Left lung (tissue), 10 donors: ENCODE measurements around the gene DIP2C. TPM values are rescaled to one million over a fixed set of nuclear protein-coding genes. Genes with fewer than 3 reads are reported as not detected.
A peak's percentile ranks its signal among the peaks of the same experiment; 100 is the strongest.

Source experiments
- ATAC-seq: fragments of 200-7000 bp; cut with Tn5 transposase; one replicate; pipeline ENCODE4 v1.9.1; 2020; ENCODE audit warnings: moderate library complexity
- DNase-seq, 4 donors: peaks; one replicate each; pipeline ENCODE4 v3.0.0-alpha.2; 2013 to 2020
- H3K27ac ChIP-seq, 2 donors: fragments of 200-600 bp; sonication (generic) in 1 of 2; one replicate each; pipeline versions ENCODE4 v1.5.0 to v1.8.0; 2020 to 2021
- H3K27me3 ChIP-seq, 2 donors: fragments of 200-600 bp; sonication (generic) in 1 of 2; one replicate each; pipeline versions ENCODE4 v1.5.0 to v1.8.0; 2020 to 2021
- H3K36me3 ChIP-seq, 2 donors: fragments of 200-600 bp; sonication (generic) in 1 of 2; one replicate each; pipeline versions ENCODE4 v1.5.0 to v1.8.0; 2020 to 2021
- H3K4me1 ChIP-seq, 2 donors: fragments of 200-600 bp; one replicate each; pipeline ENCODE4 v1.8.0; 2021
- H3K4me3 ChIP-seq, 2 donors: fragments of 200-600 bp; sonication (generic) in 1 of 2; one replicate each; pipeline versions ENCODE4 v1.5.0 to v1.8.0; 2020 to 2021; ENCODE audit warnings: mild to moderate bottlenecking in 1 of 2
- H3K9me3 ChIP-seq, 2 donors: fragments of 200-600 bp; sonication (generic) in 1 of 2; one replicate each; pipeline versions ENCODE4 v1.5.0 to v1.8.0; 2020 to 2021
- intact Hi-C, 2 donors: fragments of 100-400 bp; cut with DNase I; formaldehyde crosslinking; loops; one replicate each; pipeline versions ENCODE4 v1.11.2 to v1.14.2; 2022
- polyA plus RNA-seq, 6 donors: library from polyadenylated mRNA; unstranded; fragments of 120-200 nt; gene quantifications; one replicate each; pipeline ENCODE4 v1.2.1, GENCODE V29; 2013; ENCODE audit not compliant: insufficient read length in 6 of 6
- total RNA-seq, 2 donors: library from RNA; stranded (reverse); fragmentation: NEBNext Ultra II Directional; extraction: Animal tissue kit (Norgen Biotek cat#: 25700); gene quantifications; one replicate each; pipeline ENCODE4 v1.2.1, GENCODE V29; 2021
- TF ChIP-seq, protein P1 (sequence below), 2 donors: fragments of 200-600 bp; sonication (generic) in 1 of 2; IDR thresholded peaks; one replicate each; pipeline versions ENCODE4 v1.5.0 to v1.8.0; 2021; ENCODE audit warnings: antibody characterized with exemption in 2 of 2
- donor health status: DM: no; HTN: yes; CAD: no.
- donor health status: DM: no; HTN: no; CAD: no.

DIP2C gene
- total and polyA plus RNA-seq, 8 donors = 10.5 to 22.5 (median 19.5) TPM

DNA sequence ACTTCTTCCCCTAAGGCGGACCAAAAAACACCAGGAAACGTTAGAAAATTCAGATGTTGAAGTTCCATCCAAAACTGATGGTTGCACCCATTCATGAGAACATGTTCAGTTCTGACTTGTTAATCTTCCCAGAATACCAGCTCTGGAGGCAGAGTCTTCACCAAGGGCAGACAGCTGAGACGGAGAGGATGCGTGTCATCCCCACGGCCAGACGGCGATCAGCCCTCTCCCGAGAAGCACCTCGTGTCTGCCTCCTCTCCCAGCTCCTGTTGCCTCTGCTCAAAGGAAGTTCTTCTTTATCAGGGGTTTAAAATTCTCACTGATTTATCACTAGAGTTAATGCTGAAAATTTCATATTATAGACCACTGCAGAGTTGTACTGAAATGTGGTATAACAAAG lies 284.5 kb downstream of the DIP2C start:
- DNase-seq = no peak
- H3K4me1 ChIP-seq = no peaks in the 10 kb centered on the region
- no peaks in the 10 kb centered on the region for H3K9me3 ChIP-seq
- no peak overlapping the region for H3K27ac ChIP-seq
- H3K27me3 ChIP-seq = no peaks in the 10 kb centered on the region
- peaks cover 0 to 12% of the 10 kb centered on the region in 2 donors for H3K36me3 ChIP-seq
- intact Hi-C loops = no loop called here
- no peak for ATAC-seq
- TF ChIP-seq, protein P1, sequence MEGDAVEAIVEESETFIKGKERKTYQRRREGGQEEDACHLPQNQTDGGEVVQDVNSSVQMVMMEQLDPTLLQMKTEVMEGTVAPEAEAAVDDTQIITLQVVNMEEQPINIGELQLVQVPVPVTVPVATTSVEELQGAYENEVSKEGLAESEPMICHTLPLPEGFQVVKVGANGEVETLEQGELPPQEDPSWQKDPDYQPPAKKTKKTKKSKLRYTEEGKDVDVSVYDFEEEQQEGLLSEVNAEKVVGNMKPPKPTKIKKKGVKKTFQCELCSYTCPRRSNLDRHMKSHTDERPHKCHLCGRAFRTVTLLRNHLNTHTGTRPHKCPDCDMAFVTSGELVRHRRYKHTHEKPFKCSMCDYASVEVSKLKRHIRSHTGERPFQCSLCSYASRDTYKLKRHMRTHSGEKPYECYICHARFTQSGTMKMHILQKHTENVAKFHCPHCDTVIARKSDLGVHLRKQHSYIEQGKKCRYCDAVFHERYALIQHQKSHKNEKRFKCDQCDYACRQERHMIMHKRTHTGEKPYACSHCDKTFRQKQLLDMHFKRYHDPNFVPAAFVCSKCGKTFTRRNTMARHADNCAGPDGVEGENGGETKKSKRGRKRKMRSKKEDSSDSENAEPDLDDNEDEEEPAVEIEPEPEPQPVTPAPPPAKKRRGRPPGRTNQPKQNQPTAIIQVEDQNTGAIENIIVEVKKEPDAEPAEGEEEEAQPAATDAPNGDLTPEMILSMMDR (IDR thresholded peaks at IDR 0.05) = no peak
- no peak overlapping the region for H3K4me3 ChIP-seq

DNA sequence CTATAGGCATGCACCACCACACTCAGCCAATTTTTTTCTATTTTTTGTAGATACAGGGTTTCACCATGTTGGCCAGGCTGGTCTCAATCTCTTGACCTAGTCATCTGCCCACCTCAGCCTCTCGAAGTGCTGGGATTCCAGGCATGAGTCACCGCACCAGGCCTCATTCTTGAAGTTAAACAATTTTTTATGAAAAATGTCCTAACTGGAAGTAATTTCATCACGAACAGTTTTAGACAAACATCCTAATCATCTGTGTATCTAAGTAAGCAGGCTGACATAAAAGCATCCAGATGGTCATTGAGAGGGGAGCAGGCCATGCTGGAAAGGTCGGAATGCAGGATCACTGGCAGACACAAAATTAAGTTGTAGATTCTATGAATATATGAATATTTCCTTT lies 285.1 kb downstream of the DIP2C start:
- Histone ChIP-seq H3K36me3 (peaks cover 0 to 12% of the 10 kb centered on the region in 2 donors), H3K27ac (no peak overlapping the region), H3K4me3 (no peak overlapping the region), H3K4me1 (no peaks in the 10 kb centered on the region), H3K9me3 (no peaks in the 10 kb centered on the region), H3K27me3 (no peaks in the 10 kb centered on the region)
- intact Hi-C loops = no loop called here
- DNase-seq (no peak), ATAC-seq (no peak)
- TF ChIP-seq, protein P1 (IDR thresholded peaks at IDR 0.05) = no peak

DNA sequence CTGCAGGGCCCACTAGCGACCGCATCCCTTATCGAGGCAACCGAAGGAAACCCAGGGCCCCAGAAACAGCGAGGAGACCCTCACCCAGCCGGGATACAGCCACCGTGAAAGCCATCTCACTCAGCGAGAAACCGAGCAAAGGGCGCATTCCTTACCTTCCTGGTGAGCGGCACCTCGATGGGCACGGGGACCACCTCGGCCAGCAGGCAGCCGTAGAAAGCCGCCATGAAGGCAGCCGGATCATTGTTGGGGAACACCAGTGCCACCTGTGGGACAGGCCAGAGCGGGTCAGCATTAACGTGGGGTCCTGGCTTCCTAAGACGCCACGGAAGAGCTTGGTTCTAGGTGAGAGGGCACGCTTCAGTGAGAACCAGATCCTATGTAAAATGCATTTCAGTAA lies 290.5 kb downstream of the DIP2C start:
- TF ChIP-seq, protein P1 (IDR thresholded peaks at IDR 0.05) = no peak
- Histone ChIP-seq H3K36me3 (no peaks in the 10 kb centered on the region), H3K9me3 (no peaks in the 10 kb centered on the region), H3K27ac (no peak overlapping the region), H3K4me1 (no peaks in the 10 kb centered on the region), H3K27me3 (no peaks in the 10 kb centered on the region), H3K4me3 (no peak overlapping the region)
- DNase-seq = no peak
- intact Hi-C loops = no loop called here
- ATAC-seq = no peak

DNA sequence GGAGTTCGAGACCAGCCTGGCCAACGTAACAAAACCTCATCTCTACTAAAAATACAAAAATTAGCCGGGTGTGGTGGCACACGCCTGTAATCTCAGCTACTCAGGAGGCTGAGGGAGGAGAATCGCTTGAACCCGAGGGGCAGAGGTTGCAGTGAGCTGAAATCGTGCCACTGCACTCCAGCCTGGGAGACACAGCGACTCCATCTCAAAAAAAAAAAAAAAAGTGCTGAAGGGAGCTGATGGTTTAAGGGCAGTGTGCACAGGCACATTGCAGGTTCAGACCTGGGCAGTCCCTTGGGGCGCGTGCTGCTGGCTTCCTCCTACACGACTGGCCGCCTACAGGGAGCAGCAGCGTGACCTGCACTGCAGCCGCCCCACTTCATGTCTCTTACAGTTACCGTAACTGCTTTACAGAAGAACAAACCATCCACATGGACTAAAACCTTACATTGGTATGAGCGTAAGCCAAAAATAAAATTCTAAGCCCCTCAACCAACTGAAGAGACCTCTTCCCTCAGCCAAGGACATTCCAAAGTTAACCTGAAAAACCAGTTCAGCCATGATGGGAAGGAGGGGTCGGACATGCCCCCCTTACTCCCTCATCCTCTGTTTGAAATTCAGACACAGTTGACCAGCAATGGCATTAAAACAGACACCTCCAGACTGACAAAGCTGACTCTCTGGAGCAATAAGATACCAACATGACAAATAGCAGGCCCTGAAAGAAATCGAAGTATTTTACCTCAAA lies 292.0 kb downstream of the DIP2C start:
- DNase-seq (peak in 3 of 4 donors; percentile 33 to 78 (median 53)), ATAC-seq (peak; percentile 95)
- TF ChIP-seq, protein P1 (IDR thresholded peaks at IDR 0.05) = no peak
- H3K27me3 ChIP-seq = no peaks in the 10 kb centered on the region
- H3K36me3 ChIP-seq = no peaks in the 10 kb centered on the region
- H3K4me3 ChIP-seq = no peak overlapping the region
- H3K27ac ChIP-seq = no peak overlapping the region
- intact Hi-C loops = no loop called here
- H3K9me3 ChIP-seq = no peaks in the 10 kb centered on the region
- H3K4me1 ChIP-seq = no peaks in the 10 kb centered on the region

DNA sequence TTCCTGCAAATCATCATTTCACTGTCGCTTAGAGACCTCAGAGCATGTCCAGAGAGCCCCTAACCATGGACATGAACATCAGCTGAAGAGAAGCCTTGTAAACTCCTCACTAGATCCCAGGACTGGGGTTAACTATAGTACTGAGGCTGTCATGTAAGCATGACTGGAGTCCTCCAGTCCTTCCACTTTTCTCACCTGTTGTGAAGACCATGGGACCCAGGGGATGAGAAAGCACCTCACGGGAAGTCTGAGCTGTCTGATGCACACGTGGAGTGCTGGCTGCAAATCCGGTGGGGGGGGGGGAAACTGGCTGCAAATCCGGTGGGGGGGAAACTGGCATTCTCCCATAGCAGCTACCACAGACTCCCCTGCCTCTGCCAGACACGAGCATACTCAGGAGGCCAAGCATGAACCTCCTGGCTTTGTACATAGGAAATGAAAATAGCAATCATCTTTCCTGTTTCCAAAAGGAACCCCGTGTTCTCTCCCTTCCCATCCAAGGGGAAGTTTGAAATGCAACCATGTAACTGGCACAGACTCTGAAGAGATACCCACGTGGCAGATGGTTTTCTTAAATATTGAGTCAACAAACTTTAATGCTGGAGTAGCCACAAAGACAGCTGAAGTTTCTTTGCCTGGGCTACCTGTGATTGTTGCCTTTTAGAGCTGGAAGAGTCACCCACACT lies 292.8 kb downstream of the DIP2C start:
- intact Hi-C loops = no loop called here

More for the DNA sequence above, 292.8 kb downstream of the DIP2C start:
- H3K36me3 ChIP-seq = no peaks in the 10 kb centered on the region
- no peaks in the 10 kb centered on the region for H3K9me3 ChIP-seq
- no peaks in the 10 kb centered on the region for H3K4me1 ChIP-seq
- no peak overlapping the region for H3K27ac ChIP-seq
- TF ChIP-seq, protein P1 (IDR thresholded peaks at IDR 0.05) = no peak
- no peaks in the 10 kb centered on the region for H3K27me3 ChIP-seq
- no peak for ATAC-seq
- no peak for DNase-seq
- no peak overlapping the region for H3K4me3 ChIP-seq
